Neutrophil (primary cell): ENCODE measurements around the gene FTL.

Source experiments
- H3K27ac ChIP-seq: fragments of 200-600 bp; sonication (generic); 2 replicates; pipeline ENCODE4 v1.5.1; 2016; ENCODE audit warnings: mild to moderate bottlenecking, moderate library complexity
- H3K27me3 ChIP-seq: fragments of 200-600 bp; sonication (generic); 2 replicates; pipeline ENCODE4 v1.6.0; 2016; ENCODE audit warnings: mild to moderate bottlenecking
- H3K36me3 ChIP-seq: fragments of 200-600 bp; sonication (generic); 2 replicates; pipeline ENCODE4 v1.5.1; 2017
- H3K4me1 ChIP-seq, 2 experiments: fragments of 200-600 bp in 1 of 2; sonication (generic) in 1 of 2; 1 replicate in 1 of 2; 2 replicates in 1 of 2; pipeline versions ENCODE4 v1.5.1 to v1.6.1; 2013 to 2016; ENCODE audit warnings: low read depth in 1 of 2, low read length in 1 of 2, mild to moderate bottlenecking in 1 of 2, moderate library complexity in 1 of 2; ENCODE audit not compliant: control insufficient read depth in 1 of 2, insufficient read depth in 1 of 2
- H3K4me3 ChIP-seq, 2 experiments: fragments of 200-600 bp in 1 of 2; sonication (generic) in 1 of 2; 1 replicate in 1 of 2; 2 replicates in 1 of 2; pipeline ENCODE4 v1.5.1; 2013 to 2016; ENCODE audit warnings: low read depth in 1 of 2, low read length in 1 of 2, mild to moderate bottlenecking in 1 of 2, moderate library complexity in 1 of 2
- H3K9me3 ChIP-seq: fragments of 200-600 bp; sonication (generic); 2 replicates; pipeline ENCODE4 v1.5.1; 2016
- TF ChIP-seq, protein P1 (sequence below): fragments of 200-600 bp; sonication (generic); IDR thresholded peaks from 2 replicates; pipeline ENCODE4 v1.5.1; 2016; ENCODE audit warnings: antibody characterized with exemption

FTL gene

DNA sequence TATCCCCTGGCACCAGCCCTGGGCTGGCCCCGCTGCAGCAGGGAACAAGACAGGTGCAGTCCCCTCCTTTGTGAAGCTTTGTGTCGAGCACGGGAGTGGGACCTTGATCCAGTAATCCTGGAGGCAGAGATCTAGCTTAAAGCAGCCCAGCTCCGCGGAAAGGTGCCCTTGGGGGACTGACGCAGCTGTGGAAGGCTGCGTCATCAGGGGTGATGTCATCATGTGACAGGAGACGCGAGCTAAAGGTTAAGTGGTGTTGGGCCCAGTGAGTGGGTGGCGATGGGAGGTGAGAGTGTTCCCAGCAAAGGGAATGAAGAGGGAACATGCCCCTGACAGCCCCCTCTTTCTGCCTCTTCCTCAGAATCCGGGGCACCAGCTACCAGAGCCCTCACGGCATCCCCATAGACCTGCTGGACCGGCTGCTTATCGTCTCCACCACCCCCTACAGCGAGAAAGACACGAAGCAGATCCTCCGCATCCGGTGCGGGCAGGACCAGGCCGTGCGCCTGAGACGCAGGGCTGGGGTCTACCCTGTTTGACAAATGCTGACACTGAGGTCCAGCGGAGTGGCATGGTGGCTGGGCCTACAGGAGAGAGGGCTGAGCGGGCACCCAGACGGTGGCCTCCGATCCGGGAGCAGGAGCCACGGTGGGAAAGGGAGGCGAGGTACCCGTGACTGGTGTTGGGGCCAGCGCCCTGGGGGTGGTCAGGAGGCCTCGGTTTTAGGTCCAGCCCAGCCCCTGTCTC, 49.2 kb downstream of the FTL start:
- Histone ChIP-seq H3K9me3 (no peaks in the 10 kb centered on the region), H3K36me3 (peaks cover 62% of the 10 kb centered on the region), H3K27me3 (peaks cover 23% of the 10 kb centered on the region), H3K4me3 (no peak overlapping the region), H3K27ac (no peak overlapping the region), H3K4me1 (peaks cover 18 to 20% of the 10 kb centered on the region in 2 experiments)
- TF ChIP-seq, protein P1, sequence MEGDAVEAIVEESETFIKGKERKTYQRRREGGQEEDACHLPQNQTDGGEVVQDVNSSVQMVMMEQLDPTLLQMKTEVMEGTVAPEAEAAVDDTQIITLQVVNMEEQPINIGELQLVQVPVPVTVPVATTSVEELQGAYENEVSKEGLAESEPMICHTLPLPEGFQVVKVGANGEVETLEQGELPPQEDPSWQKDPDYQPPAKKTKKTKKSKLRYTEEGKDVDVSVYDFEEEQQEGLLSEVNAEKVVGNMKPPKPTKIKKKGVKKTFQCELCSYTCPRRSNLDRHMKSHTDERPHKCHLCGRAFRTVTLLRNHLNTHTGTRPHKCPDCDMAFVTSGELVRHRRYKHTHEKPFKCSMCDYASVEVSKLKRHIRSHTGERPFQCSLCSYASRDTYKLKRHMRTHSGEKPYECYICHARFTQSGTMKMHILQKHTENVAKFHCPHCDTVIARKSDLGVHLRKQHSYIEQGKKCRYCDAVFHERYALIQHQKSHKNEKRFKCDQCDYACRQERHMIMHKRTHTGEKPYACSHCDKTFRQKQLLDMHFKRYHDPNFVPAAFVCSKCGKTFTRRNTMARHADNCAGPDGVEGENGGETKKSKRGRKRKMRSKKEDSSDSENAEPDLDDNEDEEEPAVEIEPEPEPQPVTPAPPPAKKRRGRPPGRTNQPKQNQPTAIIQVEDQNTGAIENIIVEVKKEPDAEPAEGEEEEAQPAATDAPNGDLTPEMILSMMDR, result no peak

DNA sequence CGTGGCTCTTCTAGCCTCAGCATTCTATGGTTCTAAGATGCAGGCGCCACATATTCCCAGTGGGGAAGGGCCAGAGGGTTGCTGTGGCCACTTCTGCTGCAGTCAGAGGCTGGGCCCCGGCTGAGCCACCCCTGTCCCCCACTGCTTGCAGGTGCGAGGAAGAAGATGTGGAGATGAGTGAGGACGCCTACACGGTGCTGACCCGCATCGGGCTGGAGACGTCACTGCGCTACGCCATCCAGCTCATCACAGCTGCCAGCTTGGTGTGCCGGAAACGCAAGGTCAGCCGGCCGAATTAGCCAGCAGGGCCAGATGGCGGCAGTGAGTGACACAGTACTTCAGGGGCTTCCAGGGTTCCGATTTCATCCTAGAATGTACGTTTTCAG, 49.8 kb downstream of the FTL start:
- Histone ChIP-seq H3K4me1 (peaks cover 23% of the 10 kb centered on the region in 2 experiments), H3K27ac (no peak overlapping the region), H3K9me3 (no peaks in the 10 kb centered on the region), H3K36me3 (peaks cover 56% of the 10 kb centered on the region), H3K4me3 (no peak overlapping the region), H3K27me3 (peaks cover 29% of the 10 kb centered on the region)
- TF ChIP-seq, protein P1, result no peak

DNA sequence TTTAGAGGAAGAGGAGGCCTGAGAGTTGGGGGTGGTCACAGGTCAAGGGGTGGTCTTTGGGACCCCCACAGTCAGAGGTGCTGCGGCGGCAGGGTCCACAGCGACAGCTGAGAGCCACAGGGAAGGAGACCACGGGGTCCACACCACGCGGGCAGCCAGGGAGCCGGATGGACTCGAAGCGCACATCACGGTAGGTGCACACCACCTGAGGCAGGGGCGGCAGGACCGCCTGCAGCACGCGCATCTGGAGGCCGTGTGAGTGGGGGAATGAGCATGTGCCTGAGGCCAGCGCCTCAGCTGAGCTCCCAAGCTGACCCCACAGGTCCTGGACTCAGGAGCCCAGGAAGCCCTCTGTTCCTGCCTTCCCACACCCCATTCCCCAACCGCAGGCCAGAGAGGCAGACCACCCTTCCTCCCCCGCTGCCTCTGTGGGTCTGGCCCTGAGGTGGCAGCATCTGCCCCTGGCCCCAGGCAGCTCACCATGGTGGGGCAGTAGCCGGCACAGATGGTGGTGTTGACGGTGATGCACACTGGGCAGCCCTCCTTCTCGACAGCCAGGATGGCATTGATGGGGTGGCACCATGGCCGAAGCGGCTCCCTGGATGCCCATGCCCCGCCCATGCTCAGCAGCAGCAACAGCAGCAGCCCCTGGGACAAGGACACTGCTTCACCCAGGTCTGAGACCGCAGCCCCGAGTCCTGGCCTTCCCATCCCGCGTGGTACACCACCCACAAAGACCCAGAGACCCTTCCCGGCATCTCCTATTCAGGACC, 51.1 kb downstream of the FTL start:
- H3K4me3 ChIP-seq, result no peak overlapping the region
- peaks cover 42% of the 10 kb centered on the region for H3K36me3 ChIP-seq

More for the DNA sequence above, 51.1 kb downstream of the FTL start:
- peaks cover 23% of the 10 kb centered on the region in 2 experiments for H3K4me1 ChIP-seq
- H3K27me3 ChIP-seq, result peaks cover 43% of the 10 kb centered on the region
- no peaks in the 10 kb centered on the region for H3K9me3 ChIP-seq
- TF ChIP-seq, protein P1, result no peak
- H3K27ac ChIP-seq, result no peak overlapping the region
